Dermis blood vessel endothelial cell (primary cell): ENCODE results near the gene TRPM4. TPM values are rescaled to one million over a fixed set of nuclear protein-coding genes. Genes with fewer than 3 reads are reported as not detected.
A peak's percentile ranks its signal among the peaks of the same experiment; 100 is the strongest.
"Not testable (repeated sequence)": the region's sequence is repeated elsewhere in the genome, so short reads cannot be mapped to it uniquely, and the experiment has no call there.

Experiments
- DNase-seq: peaks from one replicate; pipeline ENCODE4 v3.0.0; 2010
- total RNA-seq: library from RNA; depleted of rRNA; stranded (reverse); fragments of >200 nt; gene quantifications from 2 replicates; pipeline ENCODE4 v1.2.3, GENCODE V29; 2014

TRPM4 gene
- 20.9 and 25.7 TPM in 2 replicates for total RNA-seq

- peak; percentile 84 for DNase-seq
Measured at GRCh38 chr19:49157445-49158224, at the start of gene TRPM4. Gene TRPM4 (plus strand): TSS chr19:49157792. CDS start chr19:49157867, 75 bp downstream.

GRCh38 chr19:49109051-49109450 lies 48.5 kb upstream of the TRPM4 start:
- DNase-seq, result no peak

DNA sequence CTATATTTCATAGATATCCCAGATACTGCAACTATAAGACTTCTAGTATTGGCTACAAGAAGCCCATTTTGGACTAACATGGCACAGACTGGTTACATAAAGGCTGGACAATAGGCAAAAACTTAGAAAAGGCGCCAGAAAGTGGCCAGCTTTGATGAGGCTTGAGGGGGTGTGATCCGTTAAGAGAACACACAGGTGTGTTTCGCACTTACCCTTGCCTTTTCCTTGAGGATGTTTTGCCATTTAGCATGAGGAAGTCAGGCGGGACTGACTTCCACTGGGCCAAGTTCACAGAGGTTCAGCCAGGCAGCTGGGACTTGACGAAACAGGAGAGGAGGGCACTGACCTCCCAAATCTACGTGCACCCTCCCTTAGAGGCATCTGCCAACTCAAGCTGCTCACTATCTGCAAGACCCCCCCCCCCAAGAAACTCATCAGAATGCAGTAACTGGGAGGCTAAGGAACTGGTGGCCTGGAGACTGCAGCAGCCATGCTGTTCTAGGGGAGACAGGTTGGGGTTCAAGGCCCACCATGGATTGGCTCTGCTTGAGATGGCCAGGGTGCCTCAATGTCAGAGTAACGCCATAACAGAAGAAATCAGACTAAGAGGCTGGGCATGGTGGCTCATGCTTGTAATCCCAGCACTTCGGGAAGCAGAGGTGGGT lies 47.9 kb upstream of the TRPM4 start:
- DNase-seq, result no peak

DNA sequence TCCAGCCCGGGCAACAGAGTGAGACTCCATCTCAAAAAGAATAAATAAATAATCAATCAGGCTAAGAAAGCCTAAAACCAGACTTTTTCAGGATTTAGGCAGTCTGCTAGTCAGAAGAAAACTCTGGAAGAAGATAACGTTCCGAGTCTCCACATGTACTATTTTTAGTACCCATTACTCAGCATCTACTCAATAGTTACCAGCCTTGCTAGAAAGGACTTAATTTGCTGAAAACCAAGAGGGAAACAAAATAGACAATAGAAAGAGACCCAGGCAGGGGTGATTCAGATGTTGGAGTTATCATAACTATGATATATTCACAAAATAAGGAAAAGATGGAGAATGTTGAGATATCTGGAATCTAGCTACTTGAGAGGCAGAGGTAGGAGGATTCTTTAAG lies 47.0 kb upstream of the TRPM4 start:
- DNase-seq, result no peak

DNA sequence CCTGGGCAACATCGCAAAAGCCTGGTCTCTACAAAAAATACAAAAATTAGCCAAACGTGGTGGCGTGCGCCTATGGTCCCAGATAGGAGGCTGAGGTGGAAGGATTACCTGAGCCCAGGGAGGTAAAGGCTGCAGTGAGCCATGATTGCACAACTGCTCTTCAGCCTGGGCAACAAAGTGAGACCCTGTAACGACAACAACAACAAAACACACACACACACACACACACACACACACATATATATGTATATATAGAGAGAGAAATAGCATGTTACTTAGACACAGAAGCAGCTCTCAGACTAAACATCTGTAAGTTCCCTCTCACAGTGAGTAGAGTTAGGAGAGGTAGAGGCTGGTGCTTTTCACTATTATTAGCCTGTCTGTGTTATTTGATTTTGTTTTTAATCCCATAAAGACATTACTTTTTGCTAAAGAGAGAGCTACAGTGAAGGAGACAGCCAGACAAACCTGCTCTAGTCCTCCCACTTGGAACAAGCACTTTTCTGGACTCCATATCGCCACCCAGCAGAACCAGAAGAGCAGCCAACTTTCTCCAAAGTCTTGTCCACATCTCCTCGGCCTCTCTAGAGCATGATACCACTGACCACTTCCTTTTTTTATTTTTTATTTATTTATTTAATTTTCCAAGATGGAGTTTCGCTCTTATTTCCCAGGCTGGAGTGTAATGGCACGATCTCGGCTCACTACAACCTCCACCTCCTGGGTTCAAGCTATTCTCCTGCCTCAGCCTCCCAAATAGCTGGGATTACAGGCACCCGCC lies 46.2 kb upstream of the TRPM4 start:
- DNase-seq, result no peak

DNA sequence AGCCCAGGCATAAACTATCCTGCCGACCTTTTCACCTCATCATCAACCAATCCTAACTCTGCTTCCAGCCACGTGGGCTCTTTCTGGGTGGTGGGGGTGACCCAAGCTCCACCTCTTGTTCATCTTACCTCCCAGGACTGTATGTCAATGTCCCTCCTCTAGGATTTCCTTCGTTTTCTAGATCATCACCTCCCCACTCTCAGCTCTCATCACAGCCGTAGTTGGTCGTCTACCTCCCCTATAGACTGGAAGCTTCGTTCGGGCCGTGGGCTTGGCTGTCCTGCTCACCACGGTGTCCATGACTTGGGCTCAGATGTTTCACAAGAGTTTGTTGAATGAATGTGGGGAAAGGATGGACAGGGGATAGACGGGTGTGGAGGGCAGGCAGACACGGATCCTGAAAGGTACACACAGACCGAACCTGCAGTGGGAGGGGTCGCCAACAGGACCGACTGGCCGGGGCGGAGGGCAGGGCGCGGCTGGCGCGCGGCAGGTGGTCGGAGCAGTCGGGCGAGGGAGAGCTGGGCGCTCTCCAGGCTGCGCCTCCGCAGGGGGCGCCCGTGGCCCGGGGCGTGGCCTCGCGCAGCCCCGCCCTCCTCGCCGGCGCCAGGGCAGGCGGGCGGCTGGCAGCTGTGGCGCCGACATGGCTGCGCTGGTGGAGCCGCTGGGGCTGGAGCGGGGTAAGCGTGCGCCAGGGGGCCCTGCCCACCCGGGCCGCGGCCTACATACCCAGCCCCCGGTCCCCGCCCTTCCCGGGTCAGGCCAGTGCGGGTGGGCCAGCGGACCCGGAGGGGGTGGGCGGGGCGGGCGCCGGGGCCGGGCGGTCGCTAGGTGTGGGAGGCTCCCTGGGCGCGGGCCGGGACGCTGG lies 43.6 kb upstream of the TRPM4 start, which contains the start of gene LIN7B:
Gene LIN7B, plus strand, starts transcription at position 609 of the 868 bp plus-strand sequence. Its CDS starts 35 bp downstream, at position 644.
- peak; percentile 79 for DNase-seq

GRCh38 chr19:49114630-49115363 lies 42.8 kb upstream of the TRPM4 start:
- peak; percentile 48 for DNase-seq

DNA sequence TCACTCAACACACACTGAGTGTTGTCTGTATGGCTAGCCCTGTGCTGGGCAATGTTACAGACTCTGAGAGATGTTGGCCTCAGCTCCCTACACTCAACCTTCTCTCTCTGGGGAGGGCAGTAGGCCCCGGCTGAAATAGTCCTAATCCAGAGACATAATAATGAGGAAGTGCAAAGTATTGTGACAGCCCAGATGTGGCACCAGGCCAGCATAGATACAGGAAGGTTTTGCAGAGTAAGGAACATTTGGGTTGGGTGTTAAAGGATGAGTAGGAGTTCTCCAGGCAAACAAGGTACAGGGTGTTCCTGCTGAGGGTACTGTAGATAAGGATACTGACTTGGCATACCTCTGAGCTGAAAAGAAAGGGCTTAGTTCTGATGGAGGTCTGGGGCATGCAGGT lies 41.0 kb upstream of the TRPM4 start:
- no peak for DNase-seq

DNA sequence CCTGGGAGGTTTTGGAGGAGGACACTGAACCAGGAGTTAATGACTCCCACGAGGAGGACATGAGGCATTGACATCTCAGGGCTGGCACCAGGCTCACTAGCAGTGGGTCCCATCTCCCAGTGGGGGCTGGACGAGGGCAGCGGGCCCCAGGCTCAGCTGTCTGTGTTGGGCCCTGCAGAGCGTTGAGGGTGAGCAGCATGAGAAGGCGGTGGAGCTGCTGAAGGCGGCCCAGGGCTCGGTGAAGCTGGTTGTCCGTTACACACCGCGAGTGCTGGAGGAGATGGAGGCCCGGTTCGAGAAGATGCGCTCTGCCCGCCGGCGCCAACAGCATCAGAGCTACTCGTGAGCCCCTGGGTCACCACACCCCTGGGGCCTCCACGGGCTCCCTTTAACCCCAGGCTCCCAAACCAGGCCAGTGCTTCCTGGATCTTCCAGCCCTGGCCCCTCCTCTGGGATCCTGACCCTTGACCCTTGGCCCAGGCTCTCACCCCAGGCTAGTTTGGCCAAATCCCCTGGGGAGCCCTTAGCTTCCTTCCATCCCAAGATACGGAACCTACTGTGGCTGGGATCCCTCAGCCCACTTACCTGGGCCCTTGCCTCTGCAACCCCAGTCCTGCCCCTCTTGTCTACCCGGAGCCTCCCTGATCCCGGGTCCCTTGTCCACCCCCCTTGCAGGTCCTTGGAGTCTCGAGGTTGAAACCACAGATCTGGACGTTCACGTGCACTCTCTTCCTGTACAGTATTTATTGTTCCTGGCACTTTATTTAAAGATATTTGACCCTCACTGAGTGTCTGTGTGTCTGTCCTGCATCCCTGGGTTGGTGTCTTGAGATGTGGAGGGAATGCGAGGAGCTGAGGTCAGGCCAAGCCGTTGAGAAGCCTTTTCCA lies 39.7 kb upstream of the TRPM4 start:
- DNase-seq, result no peak

GRCh38 chr19:49118565-49119410 lies 38.8 kb upstream of the TRPM4 start, which contains the start of gene C19orf73:
Gene C19orf73 (minus strand): TSS chr19:49119143. CDS start chr19:49119022, 121 bp downstream.
- peak; percentile 97 for DNase-seq

DNA sequence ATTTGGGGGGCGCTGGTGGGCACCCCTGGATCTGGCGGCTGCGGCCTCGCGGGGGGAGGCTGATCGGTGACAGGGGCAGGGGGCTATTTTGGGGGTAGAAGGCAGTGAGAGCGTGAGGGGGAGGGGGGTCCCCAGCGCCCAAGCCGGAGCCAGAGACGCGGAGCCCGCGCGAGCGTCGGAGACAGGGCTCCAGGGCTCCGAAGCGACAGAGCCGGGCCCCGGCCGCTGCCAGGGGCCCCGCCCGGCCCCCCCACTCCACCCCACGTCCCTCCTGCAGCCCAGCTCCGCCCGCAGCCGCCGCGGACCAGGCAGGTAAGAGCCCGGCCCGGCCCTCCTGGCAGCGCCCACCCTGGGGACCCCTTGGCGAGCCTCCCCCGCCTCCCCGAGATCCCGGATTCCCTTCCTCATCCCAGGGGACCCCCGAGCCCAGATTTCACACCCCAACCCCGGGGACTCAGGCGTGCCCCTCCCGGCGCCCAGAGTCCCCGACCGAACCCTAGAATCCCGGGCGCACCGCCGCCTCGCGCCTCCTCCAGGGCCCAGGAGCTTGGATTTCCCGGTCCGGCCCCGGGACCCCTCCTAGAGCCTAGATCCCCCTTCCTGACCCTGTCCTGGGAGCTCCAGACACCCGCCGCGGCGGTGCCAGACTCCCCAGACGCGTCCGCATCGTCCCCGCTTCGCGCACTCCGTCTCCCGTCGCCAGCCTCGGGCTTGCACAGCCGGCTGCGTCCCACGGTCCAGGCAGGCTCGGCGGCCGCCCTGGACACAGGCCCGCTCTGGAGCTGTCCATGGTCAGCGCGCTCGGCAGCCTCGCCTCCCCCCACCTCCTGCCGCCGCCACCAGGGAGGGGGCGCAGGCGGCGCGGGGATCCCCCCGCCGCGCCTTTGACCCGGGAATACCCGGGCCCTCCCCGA lies 37.9 kb upstream of the TRPM4 start, which contains the start of gene PPFIA3:
Gene PPFIA3, plus strand, starts transcription at position 134 of the 914 bp plus-strand sequence. CDS start 8,330 bp downstream, outside the sequence.
- peak; percentile 77 for DNase-seq

DNA sequence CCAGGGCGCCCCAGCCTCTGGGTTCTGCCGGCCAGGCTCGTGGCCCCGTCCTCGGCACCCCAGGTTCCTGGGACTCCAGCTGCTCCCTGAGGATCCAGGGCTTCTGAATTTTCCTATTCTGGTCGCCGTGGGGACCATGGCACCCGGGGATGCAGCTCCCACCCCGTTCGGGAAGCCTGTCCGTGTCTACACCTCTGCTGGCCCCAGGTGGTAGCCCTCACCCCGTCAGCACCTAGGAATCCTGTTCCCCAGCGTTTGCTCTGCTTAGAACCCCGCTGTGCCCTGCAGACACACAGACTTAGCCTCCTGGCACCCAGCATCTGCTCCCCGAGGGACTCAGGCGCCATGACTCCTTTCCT lies 37.3 kb upstream of the TRPM4 start:
- DNase-seq, result no peak

- DNase-seq, result no peak
Measured at GRCh38 chr19:49120868-49121267, 36.7 kb upstream of the TRPM4 start.

- not testable (repeated sequence) for DNase-seq
Measured at GRCh38 chr19:49121841-49122240, 35.8 kb upstream of the TRPM4 start.

DNA sequence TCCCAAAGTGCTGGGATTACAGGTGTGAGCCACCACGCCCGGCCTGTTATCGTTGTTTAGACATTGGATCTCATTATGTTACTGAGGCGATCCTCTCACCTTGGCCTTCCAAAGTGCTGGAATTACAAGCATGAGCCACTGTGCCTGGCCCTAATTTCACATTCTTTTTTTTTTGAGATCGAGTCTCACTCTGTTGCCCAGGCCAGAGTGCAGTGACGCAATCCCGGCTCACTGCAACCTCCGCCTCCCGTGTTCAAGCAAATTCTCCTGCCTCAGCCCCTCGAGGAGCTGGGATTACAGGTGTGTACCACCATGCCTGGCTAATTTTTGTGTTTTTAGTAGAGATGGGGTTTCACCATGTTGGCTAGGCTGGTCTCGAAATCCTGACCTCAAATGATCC lies 34.3 kb upstream of the TRPM4 start:
- not testable (repeated sequence) for DNase-seq

DNA sequence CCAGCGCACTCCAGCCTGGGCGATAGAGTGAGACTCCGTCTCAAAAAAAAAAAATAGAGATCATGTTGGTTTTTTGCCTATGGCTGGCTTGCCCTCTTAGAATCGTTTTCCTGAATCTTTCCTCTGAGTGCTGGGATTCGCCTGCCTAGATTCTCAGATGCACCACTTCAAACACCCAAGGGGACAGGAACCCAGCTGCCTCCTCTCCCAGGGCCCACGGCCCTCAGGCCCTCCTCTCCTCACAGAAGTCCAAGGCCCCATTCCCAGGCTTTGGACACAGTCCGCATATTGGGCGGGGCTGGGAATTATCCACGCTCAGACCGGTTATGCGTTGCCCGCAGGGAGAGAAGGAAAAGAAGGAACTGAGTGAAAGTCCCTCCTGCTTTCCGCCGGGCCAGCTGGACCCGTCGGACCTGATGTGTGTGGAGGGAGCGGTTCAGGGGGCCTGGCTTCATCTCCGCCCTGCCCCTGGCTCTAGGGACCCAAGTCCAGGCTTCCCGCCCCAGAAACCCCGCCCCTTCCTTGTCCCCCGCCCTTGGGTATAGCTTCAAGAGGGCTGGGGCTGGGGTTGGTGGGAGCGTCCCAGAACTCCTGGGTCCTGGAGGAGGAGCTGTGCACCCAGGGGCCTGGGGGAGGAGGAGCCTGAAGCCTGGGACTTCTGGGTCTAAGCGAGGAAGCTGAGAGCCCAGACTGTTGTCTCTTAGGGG lies 32.4 kb upstream of the TRPM4 start:
- DNase-seq, result no peak

DNA sequence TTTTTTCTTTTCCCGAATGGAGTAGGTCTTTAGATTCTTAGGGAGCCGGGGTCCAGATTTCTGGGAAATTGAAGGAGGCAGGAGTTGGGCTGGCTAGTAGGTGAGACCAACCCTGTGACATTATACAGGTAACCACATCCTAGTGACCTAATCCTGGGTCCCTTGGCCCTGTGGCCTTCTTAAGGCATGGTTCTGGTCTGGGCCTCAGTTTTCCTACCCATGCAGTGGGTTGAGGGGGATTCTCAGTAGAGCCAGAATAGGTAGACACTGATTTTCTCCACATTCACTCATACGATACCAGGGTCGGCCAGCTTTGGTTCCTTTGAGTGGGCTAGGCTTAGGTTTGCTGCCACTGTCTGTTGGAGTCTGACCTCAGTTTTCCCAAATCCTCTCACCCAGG lies 31.0 kb upstream of the TRPM4 start:
- no peak for DNase-seq
